ENCODE results near the gene CAPZB.

The CAPZB gene

DNA sequence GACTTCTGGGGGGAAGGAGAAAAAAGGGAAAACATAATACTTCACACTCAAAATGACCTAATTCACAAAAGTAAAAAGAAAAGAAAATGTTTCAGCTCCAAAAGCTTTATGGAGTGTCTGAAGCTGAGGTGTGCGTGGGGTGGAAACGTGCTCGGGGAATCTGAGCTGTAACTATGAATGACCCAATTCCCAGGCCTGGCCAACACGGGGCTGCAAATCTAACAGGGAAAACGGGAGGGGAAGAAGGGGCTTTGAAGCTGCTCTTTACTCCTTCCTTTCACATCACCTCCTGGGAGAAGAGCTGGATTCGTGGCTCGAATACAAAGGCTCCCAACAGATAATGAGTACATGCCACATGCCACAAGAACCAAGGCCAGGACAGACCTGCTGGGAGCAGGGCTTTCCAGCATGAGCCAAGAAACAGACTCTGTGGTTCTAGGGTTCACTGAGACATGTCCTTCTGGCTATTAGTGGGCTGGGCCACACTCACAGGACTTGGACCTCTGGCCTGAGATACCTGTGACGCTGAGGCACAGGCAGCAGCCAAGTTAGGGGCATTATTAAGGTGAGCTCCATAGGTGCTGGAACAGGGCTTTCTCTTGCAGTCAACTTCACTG is 121.7 kb downstream of the CAPZB start:
- no peaks in the 10 kb centered on the region for H3K4me1 ChIP-seq (ENCODE audit: control insufficient read depth, low read depth, low read length)
- no peak overlapping the region for H3K9ac ChIP-seq (ENCODE audit: low read length)
- no peaks in the 10 kb centered on the region for H3K27me3 ChIP-seq (ENCODE audit: control insufficient read depth, insufficient read depth, low read length)
- no peak overlapping the region for H3K27ac ChIP-seq (ENCODE audit: low read length)
- no peaks in the 10 kb centered on the region for H3K36me3 ChIP-seq (ENCODE audit: control insufficient read depth, low read depth, low read length)
- H3K9me3 ChIP-seq (ENCODE audit: control insufficient read depth, low read depth, low read length), result no peaks in the 10 kb centered on the region
- H3K4me3 ChIP-seq (ENCODE audit: low read length), result no peak overlapping the region

GRCh38 chr1:19361611-19362147 is 123.7 kb downstream of the CAPZB start:
- Histone ChIP-seq H3K4me1 (ENCODE audit: control insufficient read depth, low read depth, low read length) (no peaks in the 10 kb centered on the region), H3K27me3 (ENCODE audit: control insufficient read depth, insufficient read depth, low read length) (no peaks in the 10 kb centered on the region), H3K4me3 (ENCODE audit: low read length) (no peak overlapping the region), H3K27ac (ENCODE audit: low read length) (no peak overlapping the region), H3K36me3 (ENCODE audit: control insufficient read depth, low read depth, low read length) (peaks cover 6% of the 10 kb centered on the region), H3K9ac (ENCODE audit: low read length) (no peak overlapping the region), H3K9me3 (ENCODE audit: control insufficient read depth, low read depth, low read length) (no peaks in the 10 kb centered on the region)

GRCh38 chr1:19360843-19361610 is 124.3 kb downstream of the CAPZB start:
- Histone ChIP-seq H3K9ac (ENCODE audit: low read length) (no peak overlapping the region), H3K9me3 (ENCODE audit: control insufficient read depth, low read depth, low read length) (no peaks in the 10 kb centered on the region), H3K4me3 (ENCODE audit: low read length) (no peak overlapping the region), H3K36me3 (ENCODE audit: control insufficient read depth, low read depth, low read length) (peaks cover 11% of the 10 kb centered on the region), H3K4me1 (ENCODE audit: control insufficient read depth, low read depth, low read length) (no peaks in the 10 kb centered on the region), H3K27me3 (ENCODE audit: control insufficient read depth, insufficient read depth, low read length) (no peaks in the 10 kb centered on the region), H3K27ac (ENCODE audit: low read length) (no peak overlapping the region)

- H3K27me3 ChIP-seq (ENCODE audit: control insufficient read depth, insufficient read depth, low read length), result no peaks in the 10 kb centered on the region
- H3K4me3 ChIP-seq (ENCODE audit: low read length), result no peak overlapping the region
- H3K36me3 ChIP-seq (ENCODE audit: control insufficient read depth, low read depth, low read length), result peaks cover 17% of the 10 kb centered on the region
- no peak overlapping the region for H3K27ac ChIP-seq (ENCODE audit: low read length)
- no peaks in the 10 kb centered on the region for H3K4me1 ChIP-seq (ENCODE audit: control insufficient read depth, low read depth, low read length)
- no peaks in the 10 kb centered on the region for H3K9me3 ChIP-seq (ENCODE audit: control insufficient read depth, low read depth, low read length)
- H3K9ac ChIP-seq (ENCODE audit: low read length), result no peak overlapping the region
Observed at GRCh38 chr1:19360432-19360831, 124.9 kb downstream of the CAPZB start.

DNA sequence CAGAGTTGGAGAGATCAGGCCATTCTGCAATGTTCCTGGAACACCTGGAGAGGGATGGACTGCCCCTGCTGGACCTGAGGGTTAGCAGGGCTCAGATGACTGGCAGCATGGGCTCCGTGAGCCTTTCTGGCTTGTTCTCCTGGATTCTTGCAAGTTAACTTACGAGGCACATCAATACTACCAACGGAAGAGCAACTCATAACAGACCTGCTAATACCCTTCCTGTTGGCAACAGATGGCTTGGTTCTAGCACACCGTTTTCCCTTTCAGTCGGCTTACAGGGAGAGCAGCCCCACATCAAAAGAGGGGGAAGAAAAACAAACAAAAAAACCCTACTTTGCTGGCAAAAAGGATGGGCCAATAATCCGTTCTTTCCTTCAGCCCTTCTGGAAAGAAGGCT is 125.3 kb downstream of the CAPZB start:
- Histone ChIP-seq H3K4me3 (ENCODE audit: low read length) (no peak overlapping the region), H3K27ac (ENCODE audit: low read length) (no peak overlapping the region), H3K36me3 (ENCODE audit: control insufficient read depth, low read depth, low read length) (peaks cover 18% of the 10 kb centered on the region), H3K4me1 (ENCODE audit: control insufficient read depth, low read depth, low read length) (no peaks in the 10 kb centered on the region), H3K9ac (ENCODE audit: low read length) (no peak overlapping the region), H3K27me3 (ENCODE audit: control insufficient read depth, insufficient read depth, low read length) (no peaks in the 10 kb centered on the region), H3K9me3 (ENCODE audit: control insufficient read depth, low read depth, low read length) (no peaks in the 10 kb centered on the region)

- Histone ChIP-seq H3K9me3 (ENCODE audit: control insufficient read depth, low read depth, low read length) (no peaks in the 10 kb centered on the region), H3K27me3 (ENCODE audit: control insufficient read depth, insufficient read depth, low read length) (no peaks in the 10 kb centered on the region), H3K4me3 (ENCODE audit: low read length) (no peak overlapping the region), H3K4me1 (ENCODE audit: control insufficient read depth, low read depth, low read length) (peaks cover 6% of the 10 kb centered on the region), H3K27ac (ENCODE audit: low read length) (no peak overlapping the region), H3K36me3 (ENCODE audit: control insufficient read depth, low read depth, low read length) (peaks cover 18% of the 10 kb centered on the region), H3K9ac (ENCODE audit: low read length) (no peak overlapping the region)
Observed at GRCh38 chr1:19359357-19359756, 126.0 kb downstream of the CAPZB start.

- Histone ChIP-seq H3K9me3 (ENCODE audit: control insufficient read depth, low read depth, low read length) (no peaks in the 10 kb centered on the region), H3K36me3 (ENCODE audit: control insufficient read depth, low read depth, low read length) (peaks cover 18% of the 10 kb centered on the region), H3K27ac (ENCODE audit: low read length) (no peak overlapping the region), H3K9ac (ENCODE audit: low read length) (no peak overlapping the region), H3K4me3 (ENCODE audit: low read length) (no peak overlapping the region), H3K27me3 (ENCODE audit: control insufficient read depth, insufficient read depth, low read length) (no peaks in the 10 kb centered on the region), H3K4me1 (ENCODE audit: control insufficient read depth, low read depth, low read length) (peaks cover 13% of the 10 kb centered on the region)
Observed at GRCh38 chr1:19358710-19359109, 126.6 kb downstream of the CAPZB start.

GRCh38 chr1:19357299-19357986 is 127.9 kb downstream of the CAPZB start:
- peaks cover 17% of the 10 kb centered on the region for H3K4me1 ChIP-seq (ENCODE audit: control insufficient read depth, low read depth, low read length)
- peaks cover 21% of the 10 kb centered on the region for H3K36me3 ChIP-seq (ENCODE audit: control insufficient read depth, low read depth, low read length)
- H3K9me3 ChIP-seq (ENCODE audit: control insufficient read depth, low read depth, low read length), result no peaks in the 10 kb centered on the region
- no peak overlapping the region for H3K27ac ChIP-seq (ENCODE audit: low read length)
- no peaks in the 10 kb centered on the region for H3K27me3 ChIP-seq (ENCODE audit: control insufficient read depth, insufficient read depth, low read length)
- H3K9ac ChIP-seq (ENCODE audit: low read length), result no peak overlapping the region
- H3K4me3 ChIP-seq (ENCODE audit: low read length), result no peak overlapping the region

GRCh38 chr1:19356266-19356665 is 129.1 kb downstream of the CAPZB start:
- Histone ChIP-seq H3K9ac (ENCODE audit: low read length) (no peak overlapping the region), H3K4me3 (ENCODE audit: low read length) (no peak overlapping the region), H3K27me3 (ENCODE audit: control insufficient read depth, insufficient read depth, low read length) (no peaks in the 10 kb centered on the region), H3K27ac (ENCODE audit: low read length) (no peak overlapping the region), H3K4me1 (ENCODE audit: control insufficient read depth, low read depth, low read length) (peaks cover 17% of the 10 kb centered on the region), H3K36me3 (ENCODE audit: control insufficient read depth, low read depth, low read length) (peaks cover 28% of the 10 kb centered on the region), H3K9me3 (ENCODE audit: control insufficient read depth, low read depth, low read length) (no peaks in the 10 kb centered on the region)

DNA sequence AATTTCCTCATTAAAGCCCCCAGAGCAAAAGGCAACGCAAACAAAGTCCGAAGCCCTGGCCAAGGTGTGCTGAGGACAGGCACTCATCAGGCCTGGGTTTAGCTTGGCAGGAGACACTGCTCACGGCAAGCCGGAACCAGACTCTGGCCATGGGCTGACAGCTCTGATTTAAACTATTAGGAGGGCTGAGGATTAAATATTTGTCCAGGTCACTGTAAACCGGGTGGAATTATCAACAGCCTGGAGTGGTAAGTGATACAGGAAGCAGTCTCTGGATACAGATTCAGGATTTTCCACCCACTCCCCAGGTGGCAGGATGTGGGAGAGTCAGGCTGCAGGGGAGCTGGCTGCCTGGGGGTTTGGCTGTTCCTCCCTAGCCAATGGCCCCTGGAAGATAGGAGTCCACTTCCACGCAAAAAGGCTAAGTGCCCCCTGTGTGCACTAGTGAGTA is 130.8 kb downstream of the CAPZB start:
- H3K36me3 ChIP-seq (ENCODE audit: control insufficient read depth, low read depth, low read length), result peaks cover 35% of the 10 kb centered on the region

GRCh38 chr1:19353596-19353995 is 131.7 kb downstream of the CAPZB start:
- Histone ChIP-seq H3K27me3 (ENCODE audit: control insufficient read depth, insufficient read depth, low read length) (no peaks in the 10 kb centered on the region), H3K9me3 (ENCODE audit: control insufficient read depth, low read depth, low read length) (no peaks in the 10 kb centered on the region), H3K9ac (ENCODE audit: low read length) (no peak overlapping the region), H3K4me3 (ENCODE audit: low read length) (no peak overlapping the region), H3K36me3 (ENCODE audit: control insufficient read depth, low read depth, low read length) (peaks cover 39% of the 10 kb centered on the region), H3K27ac (ENCODE audit: low read length) (no peak overlapping the region), H3K4me1 (ENCODE audit: control insufficient read depth, low read depth, low read length) (peaks cover 17% of the 10 kb centered on the region)

More for the DNA sequence above, 130.8 kb downstream of the CAPZB start:
- H3K4me3 ChIP-seq (ENCODE audit: low read length), result no peak overlapping the region
- no peak overlapping the region for H3K9ac ChIP-seq (ENCODE audit: low read length)
- no peaks in the 10 kb centered on the region for H3K27me3 ChIP-seq (ENCODE audit: control insufficient read depth, insufficient read depth, low read length)
- H3K27ac ChIP-seq (ENCODE audit: low read length), result no peak overlapping the region
- H3K9me3 ChIP-seq (ENCODE audit: control insufficient read depth, low read depth, low read length), result no peaks in the 10 kb centered on the region
- peaks cover 17% of the 10 kb centered on the region for H3K4me1 ChIP-seq (ENCODE audit: control insufficient read depth, low read depth, low read length)

Data from iPS-18a (cell line).